Caki2 (cell line): Measurements from ENCODE around the gene AAMP. TPM values are rescaled to one million over a fixed set of nuclear protein-coding genes. Genes with fewer than 3 reads are reported as not detected.
"Not testable (repeated sequence)": the region's sequence is repeated elsewhere in the genome, so short reads cannot be mapped to it uniquely, and the experiment has no call there.

Experiments
- DNase-seq: peaks from one replicate; pipeline ENCODE4 v3.0.0-alpha.2; 2015; ENCODE audit warnings: low read depth
- in situ Hi-C: cut with HindIII; loops from 2 replicates; pipeline ENCODE4 v1.10.0; 2016; ENCODE audit warnings: low sequenced_read_pairs, low pct_unique_long_range_greater_than_20kb, mixed read lengths
- total RNA-seq: library from RNA; depleted of rRNA; stranded (reverse); fragments of >200 nt; shearing (Covaris generic); gene quantifications from 2 replicates; pipeline ENCODE4 v1.2.3, GENCODE V29; 2014; ENCODE audit warnings: low replicate concordance

AAMP gene
- total RNA-seq, 1 experiment from 2014 or later, result 130 TPM

- in situ Hi-C loops, result no loop called here
- no peak for DNase-seq
Observed at GRCh38 chr2:218278531-218279360, 8.8 kb upstream of the AAMP start.

DNA sequence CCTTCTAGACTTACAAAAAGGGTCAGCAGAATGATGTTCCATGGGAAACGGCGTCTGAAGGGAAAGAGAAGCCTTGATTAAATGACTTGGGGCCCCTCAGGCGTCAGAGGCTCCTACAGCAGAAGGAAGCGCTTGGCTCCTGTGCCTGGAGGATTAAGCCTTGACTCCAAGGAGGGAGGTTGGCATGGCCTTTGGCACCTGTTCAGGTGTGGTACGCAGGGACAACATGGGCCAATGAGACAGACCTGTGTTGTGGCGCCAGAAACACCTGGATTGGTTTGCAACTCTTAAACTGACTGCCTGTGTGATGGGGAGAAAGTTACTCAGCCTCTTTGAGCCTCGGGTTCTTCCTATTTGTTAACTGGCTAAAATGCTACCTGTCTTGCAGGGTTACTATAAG, 8.0 kb upstream of the AAMP start:
- in situ Hi-C loops, result no loop called here
- DNase-seq, result no peak

DNA sequence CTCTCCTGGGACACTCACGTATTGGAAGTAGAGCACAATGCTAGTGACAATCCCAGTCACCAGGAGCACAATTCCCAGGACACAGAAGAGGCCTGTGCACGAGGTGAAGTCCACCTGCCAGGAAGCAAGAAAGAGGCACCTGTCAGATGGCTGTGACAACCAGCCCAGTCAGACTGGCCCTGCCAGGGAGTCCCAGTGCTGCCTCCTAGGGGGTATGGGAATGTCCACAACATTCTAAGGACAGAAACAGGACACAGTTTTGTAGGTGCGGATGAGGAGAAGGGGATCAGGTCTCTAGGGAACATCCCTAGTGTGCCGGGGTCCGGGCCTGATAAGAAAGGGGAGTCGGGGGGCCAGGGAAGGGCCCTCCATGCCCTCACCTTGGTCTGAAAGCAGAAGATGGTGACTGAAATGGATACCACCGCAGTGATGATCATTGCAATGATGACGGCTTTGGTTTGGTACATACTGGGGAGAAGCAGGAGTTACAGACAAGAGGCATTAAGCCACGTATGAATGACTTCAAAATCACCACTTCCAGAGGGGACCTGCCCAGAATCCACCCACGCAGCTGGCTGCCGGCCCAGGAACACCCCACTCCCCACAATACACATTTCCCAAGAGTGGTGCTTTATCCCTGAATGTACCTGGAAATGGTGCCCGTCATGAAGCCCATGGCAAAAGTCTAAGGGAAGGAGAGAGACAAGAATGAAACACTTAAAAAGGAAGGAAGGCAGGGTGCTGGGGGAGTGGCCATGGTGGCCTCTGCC, 7.2 kb upstream of the AAMP start:
- in situ Hi-C loops, result no loop called here
- no peak for DNase-seq

- in situ Hi-C loops, result no loop called here
- no peak for DNase-seq
Observed at GRCh38 chr2:218275371-218276072, 5.6 kb upstream of the AAMP start.

- no peak for DNase-seq
- in situ Hi-C loops, result no loop called here
Observed at GRCh38 chr2:218274586-218274985, 4.6 kb upstream of the AAMP start.

DNA sequence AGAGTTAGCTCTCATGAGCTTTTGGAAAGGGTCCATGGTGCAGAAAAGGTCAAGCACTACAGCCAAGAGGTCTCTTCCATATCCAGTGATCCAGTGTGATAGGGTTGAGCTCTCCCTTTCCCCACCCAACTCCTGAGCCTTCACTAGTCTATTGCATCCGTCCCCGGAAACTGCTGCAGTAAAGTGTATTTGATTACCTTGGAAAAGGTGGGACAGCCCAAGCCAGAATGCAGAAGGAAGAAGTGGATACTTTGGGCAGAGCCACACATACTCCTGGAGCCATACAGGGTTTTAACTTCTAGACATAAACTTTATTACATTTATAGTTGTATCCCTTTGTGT, 3.9 kb upstream of the AAMP start:
- in situ Hi-C loops, result no loop called here

GRCh38 chr2:218273214-218273907, 3.4 kb upstream of the AAMP start:
- DNase-seq, in situ Hi-C loops: not testable (repeated sequence)

More for the DNA sequence above, 3.9 kb upstream of the AAMP start:
- DNase-seq, result no peak

DNA sequence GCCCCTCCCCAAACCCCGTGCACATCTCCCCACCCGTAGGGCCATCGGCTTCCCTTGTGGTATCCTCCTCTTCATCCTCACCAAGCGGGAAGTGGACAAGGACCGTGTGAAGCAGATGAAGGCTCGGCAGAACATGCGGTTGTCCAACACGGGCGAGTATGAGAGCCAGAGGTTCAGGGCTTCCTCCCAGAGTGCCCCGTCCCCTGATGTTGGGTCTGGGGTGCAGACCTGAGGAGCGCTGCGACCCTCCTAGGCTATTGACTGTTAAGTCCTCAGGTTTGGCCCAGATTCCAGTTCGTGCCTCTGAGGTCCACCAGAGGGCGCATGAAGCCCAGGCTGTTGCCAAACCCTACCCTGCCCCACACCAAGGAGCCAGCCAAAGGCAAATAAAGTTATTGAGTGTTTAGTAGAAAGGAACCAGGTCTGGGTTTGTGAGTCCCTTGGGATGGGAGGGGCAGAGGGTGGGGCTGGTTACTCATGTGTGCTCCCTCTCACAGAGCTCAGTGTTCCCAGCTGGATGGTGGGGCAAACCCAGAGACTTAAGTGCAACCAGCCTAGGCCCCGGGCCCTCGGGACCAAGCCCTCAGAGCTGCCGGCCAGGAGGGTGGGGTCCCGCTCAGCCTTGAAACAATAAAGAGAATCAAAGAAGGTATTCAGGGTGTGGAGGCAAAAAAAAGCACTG, 2.7 kb upstream of the AAMP start:
- in situ Hi-C loops, result no loop called here

DNA sequence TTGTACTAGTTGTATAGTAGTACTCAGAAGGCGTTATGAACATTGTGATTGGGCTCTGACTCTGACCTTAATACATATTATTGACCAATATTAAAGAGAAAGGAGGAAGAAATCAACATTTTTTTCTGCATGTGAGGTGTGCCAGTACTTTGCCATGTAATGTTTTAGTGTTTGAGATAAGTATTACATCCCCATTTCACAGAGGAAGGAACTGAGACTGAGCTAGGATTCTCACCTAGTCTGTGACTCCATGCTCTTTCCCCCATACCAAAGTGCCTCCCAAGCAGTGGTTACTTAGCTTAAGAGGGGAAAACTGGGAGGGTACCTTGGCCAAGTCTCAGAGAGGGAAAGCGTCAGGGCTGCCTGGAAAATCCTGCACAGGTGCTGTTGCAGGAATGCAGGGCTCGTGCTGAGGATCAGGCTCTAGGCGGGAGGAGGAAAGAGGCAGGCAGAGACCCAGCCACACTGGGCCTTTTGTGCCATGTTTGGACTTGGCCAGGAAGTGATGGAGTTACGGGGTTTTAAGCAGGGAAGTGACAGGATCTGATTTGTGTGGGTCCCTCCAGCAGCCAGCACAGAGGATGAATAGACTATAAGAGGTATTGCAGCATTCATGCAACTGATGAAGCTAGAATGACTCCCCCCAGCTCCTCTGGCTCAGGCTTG, 2.1 kb upstream of the AAMP start:
- DNase-seq, result no peak
- in situ Hi-C loops, result no loop called here

More for the DNA sequence above, 2.7 kb upstream of the AAMP start:
- peak; percentile 82 for DNase-seq

- no peak for DNase-seq
- in situ Hi-C loops, result no loop called here
Observed at GRCh38 chr2:218271487-218271797, 1.5 kb upstream of the AAMP start.

GRCh38 chr2:218270721-218271486, 967 bp upstream of the AAMP start:
- no peak for DNase-seq
- in situ Hi-C loops, result no loop called here

DNA sequence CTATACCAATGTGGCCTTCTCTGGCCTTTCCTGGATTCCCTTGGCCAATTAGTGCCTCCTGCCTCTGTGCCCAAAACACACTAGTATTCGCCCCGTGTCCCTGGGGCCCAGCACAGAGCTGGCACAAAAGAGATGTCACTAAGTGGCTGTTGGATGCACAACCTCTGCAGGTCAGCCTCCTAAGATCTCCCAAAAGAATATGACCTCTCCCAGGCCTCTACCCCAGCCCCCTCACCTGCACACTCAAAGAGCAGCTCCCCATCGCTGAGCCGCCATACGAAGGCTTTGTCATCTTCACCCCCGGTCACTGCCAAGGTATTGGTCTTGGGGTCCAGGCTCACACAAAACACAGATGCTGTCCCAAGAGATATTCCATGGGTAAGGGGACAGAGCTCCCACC, 2.7 kb downstream of the AAMP start:
- DNase-seq, result no peak
- in situ Hi-C loops, result no loop called here

- no peak for DNase-seq
- in situ Hi-C loops, result no loop called here
Observed at GRCh38 chr2:218266316-218266979, 3.5 kb downstream of the AAMP start.

- in situ Hi-C loops, result no loop called here
- DNase-seq, result no peak
Observed at GRCh38 chr2:218265626-218266025, 4.3 kb downstream of the AAMP start.

DNA sequence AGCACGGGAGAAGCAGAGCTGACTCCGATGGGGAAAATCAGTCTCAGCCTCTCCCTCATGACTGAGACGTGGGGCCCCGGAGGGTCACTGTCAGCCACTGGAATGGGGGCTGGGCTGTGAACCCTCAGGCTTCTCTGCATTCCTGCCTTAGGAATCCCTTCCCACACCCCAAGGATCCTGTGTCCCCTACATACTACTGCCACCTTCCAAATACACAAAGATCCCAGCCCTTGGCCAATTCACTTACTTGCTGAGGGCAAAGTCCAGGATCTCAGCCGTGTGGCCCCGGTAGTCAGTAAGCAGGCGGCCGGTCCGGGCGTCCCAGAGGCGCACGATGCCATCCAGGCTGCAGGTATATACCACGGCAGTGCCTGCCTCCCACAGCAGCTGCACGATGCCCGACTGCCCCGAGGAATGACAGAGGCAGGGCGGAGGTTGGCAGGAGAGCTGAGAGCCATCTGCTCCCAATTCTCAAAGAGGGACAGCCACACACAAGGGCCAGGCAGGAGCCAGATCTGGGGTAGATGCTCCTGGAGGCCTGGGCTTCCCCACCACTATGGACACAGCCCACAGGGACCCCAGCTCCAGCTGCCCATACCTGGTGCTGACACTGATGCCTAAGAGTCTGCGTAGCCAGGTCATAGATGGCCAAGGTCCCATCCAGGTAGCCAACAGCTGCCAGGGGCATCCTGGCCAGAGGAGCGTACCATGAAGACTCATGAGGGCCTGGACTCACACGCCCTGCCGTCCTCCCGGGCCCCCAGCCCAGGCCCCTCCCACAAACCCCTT, 5.0 kb downstream of the AAMP start:
- no peak for DNase-seq
- in situ Hi-C loops, result no loop called here
